ENCODE measurements around the gene HNRNPA2B1. TPM values are rescaled to one million over a fixed set of nuclear protein-coding genes. Genes with fewer than 3 reads are reported as not detected.
"Not testable (repeated sequence)": the region's sequence is repeated elsewhere in the genome, so short reads cannot be mapped to it uniquely, and the experiment has no call there.

The HNRNPA2B1 gene
- total RNA-seq, 1 experiment from 2014 or later: 145 TPM

- Histone ChIP-seq H3K9me2 (replicated peaks; ENCODE audit: insufficient read depth, low read length) (no peaks in the 10 kb centered on the region), H3K79me2 (ENCODE audit: low read length) (no peaks in the 10 kb centered on the region), H3K9ac (ENCODE audit: low read length) (no peak overlapping the region), H3K4me3 (ENCODE audit: low read length) (no peak overlapping the region), H3K36me3 (ENCODE audit: insufficient read depth, low read length) (peaks cover 53% of the 10 kb centered on the region), H3K9me3 (ENCODE audit: low read length) (no peaks in the 10 kb centered on the region), H3K4me2 (ENCODE audit: low read depth, low read length, poor library complexity, severe bottlenecking) (no peak overlapping the region), H4K20me1 (ENCODE audit: insufficient read depth, low read depth, low read length) (peaks cover 60% of the 10 kb centered on the region), H3K27me3 (ENCODE audit: low read length) (no peaks in the 10 kb centered on the region), H3K4me1 (ENCODE audit: low read length) (peaks cover 2% of the 10 kb centered on the region), H2AFZ (ENCODE audit: low read length) (no peak overlapping the region), H3K27ac (ENCODE audit: low read length) (peak overlapping the region; percentile 67; the same call in 1 of the 2 replicates)
- peak; percentile 50 for DNase-seq
Observed at GRCh38 chr7:26188957-26189541, 11.5 kb downstream of the HNRNPA2B1 start.

DNA sequence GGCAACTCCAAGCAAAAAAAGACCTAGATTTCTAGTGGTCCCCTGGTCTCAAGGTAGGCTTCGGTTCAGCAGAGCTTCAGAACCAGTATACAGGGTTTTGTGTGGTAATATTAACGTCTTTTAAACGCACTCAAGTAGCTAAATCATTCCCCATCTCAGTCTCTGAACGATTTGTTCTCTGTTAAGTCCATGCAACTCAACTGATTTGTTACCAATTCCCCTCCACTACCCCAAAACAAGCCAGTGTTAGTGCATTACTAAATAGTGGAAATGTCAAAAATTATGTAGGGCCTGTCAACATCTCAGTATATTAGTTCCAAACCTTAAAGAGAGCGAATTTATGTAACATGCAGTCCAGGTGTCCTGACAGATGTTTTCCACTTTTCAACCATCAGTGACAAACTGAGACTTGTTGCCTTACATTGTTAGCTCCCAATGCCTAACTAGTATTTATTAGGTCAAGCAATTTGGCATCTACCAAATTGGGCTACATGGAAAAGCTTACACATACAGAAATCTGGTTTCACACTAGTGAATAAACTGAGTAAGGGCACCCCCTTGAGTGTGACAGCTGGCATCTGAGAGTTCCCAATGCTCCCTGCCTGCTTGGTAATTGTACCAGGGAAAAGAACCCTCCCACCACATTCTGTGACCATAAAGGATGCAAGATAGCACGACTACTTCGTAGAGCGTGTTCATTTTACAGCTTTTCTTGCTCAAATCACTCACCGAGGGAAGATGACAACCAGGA lies 12.2 kb downstream of the HNRNPA2B1 start:
- Histone ChIP-seq H3K9ac (ENCODE audit: low read length) (no peak overlapping the region), H3K4me2 (ENCODE audit: low read depth, low read length, poor library complexity, severe bottlenecking) (no peak overlapping the region), H2AFZ (ENCODE audit: low read length) (no peak overlapping the region), H3K27me3 (ENCODE audit: low read length) (no peaks in the 10 kb centered on the region), H3K9me2 (replicated peaks; ENCODE audit: insufficient read depth, low read length) (no peaks in the 10 kb centered on the region), H3K79me2 (ENCODE audit: low read length) (no peaks in the 10 kb centered on the region), H3K27ac (ENCODE audit: low read length) (peak overlapping the region; percentile 67), H4K20me1 (ENCODE audit: insufficient read depth, low read depth, low read length) (peaks cover 54% of the 10 kb centered on the region), H3K4me3 (ENCODE audit: low read length) (no peak overlapping the region), H3K9me3 (ENCODE audit: low read length) (no peaks in the 10 kb centered on the region), H3K36me3 (ENCODE audit: insufficient read depth, low read length) (peaks cover 47% of the 10 kb centered on the region), H3K4me1 (ENCODE audit: low read length) (peaks cover 2% of the 10 kb centered on the region)
- DNase-seq: peak; percentile 58

- H3K4me2 ChIP-seq (ENCODE audit: low read depth, low read length, poor library complexity, severe bottlenecking): no peak overlapping the region
- peaks cover 2% of the 10 kb centered on the region for H3K4me1 ChIP-seq (ENCODE audit: low read length)
- H3K79me2 ChIP-seq (ENCODE audit: low read length): no peaks in the 10 kb centered on the region
- DNase-seq: peak; percentile 73
- H4K20me1 ChIP-seq (ENCODE audit: insufficient read depth, low read depth, low read length): peaks cover 46% of the 10 kb centered on the region
- H3K27me3 ChIP-seq (ENCODE audit: low read length): no peaks in the 10 kb centered on the region
- no peak overlapping the region for H2AFZ ChIP-seq (ENCODE audit: low read length)
- peaks cover 40% of the 10 kb centered on the region for H3K36me3 ChIP-seq (ENCODE audit: insufficient read depth, low read length)
- H3K9ac ChIP-seq (ENCODE audit: low read length): no peak overlapping the region
- H3K9me2 ChIP-seq (replicated peaks; ENCODE audit: insufficient read depth, low read length): no peaks in the 10 kb centered on the region
- H3K27ac ChIP-seq (ENCODE audit: low read length): peak overlapping the region; percentile 67
- H3K9me3 ChIP-seq (ENCODE audit: low read length): no peaks in the 10 kb centered on the region
- no peak overlapping the region for H3K4me3 ChIP-seq (ENCODE audit: low read length)
Observed at GRCh38 chr7:26187380-26188205, 13.0 kb downstream of the HNRNPA2B1 start.

- H3K4me1 ChIP-seq (ENCODE audit: low read length): peaks cover 2% of the 10 kb centered on the region
- H3K4me3 ChIP-seq (ENCODE audit: low read length): no peak overlapping the region
- H2AFZ ChIP-seq (ENCODE audit: low read length): no peak overlapping the region
- peak overlapping the region; percentile 6; the same call in 1 of the 2 replicates for H3K27ac ChIP-seq (ENCODE audit: low read length)
- H4K20me1 ChIP-seq (ENCODE audit: insufficient read depth, low read depth, low read length): peaks cover 39% of the 10 kb centered on the region
- no peaks in the 10 kb centered on the region for H3K79me2 ChIP-seq (ENCODE audit: low read length)
- H3K4me2 ChIP-seq (ENCODE audit: low read depth, low read length, poor library complexity, severe bottlenecking): no peak overlapping the region
- DNase-seq: peak; percentile 52
- no peaks in the 10 kb centered on the region for H3K27me3 ChIP-seq (ENCODE audit: low read length)
- no peaks in the 10 kb centered on the region for H3K9me2 ChIP-seq (replicated peaks; ENCODE audit: insufficient read depth, low read length)
- H3K9ac ChIP-seq (ENCODE audit: low read length): no peak overlapping the region
- no peaks in the 10 kb centered on the region for H3K9me3 ChIP-seq (ENCODE audit: low read length)
- peaks cover 30% of the 10 kb centered on the region for H3K36me3 ChIP-seq (ENCODE audit: insufficient read depth, low read length)
Observed at GRCh38 chr7:26186364-26187311, 13.9 kb downstream of the HNRNPA2B1 start.

DNA sequence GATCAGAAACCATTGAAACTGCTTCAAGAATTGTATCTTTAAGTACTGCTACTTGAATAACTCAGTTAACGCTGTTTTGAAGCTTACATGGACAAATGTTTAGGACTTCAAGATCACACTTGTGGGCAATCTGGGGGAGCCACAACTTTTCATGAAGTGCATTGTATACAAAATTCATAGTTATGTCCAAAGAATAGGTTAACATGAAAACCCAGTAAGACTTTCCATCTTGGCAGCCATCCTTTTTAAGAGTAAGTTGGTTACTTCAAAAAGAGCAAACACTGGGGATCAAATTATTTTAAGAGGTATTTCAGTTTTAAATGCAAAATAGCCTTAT lies 14.7 kb downstream of the HNRNPA2B1 start:
- no peaks in the 10 kb centered on the region for H3K9me3 ChIP-seq (ENCODE audit: low read length)
- H3K9ac ChIP-seq (ENCODE audit: low read length): no peak overlapping the region
- no peak overlapping the region for H2AFZ ChIP-seq (ENCODE audit: low read length)
- no peaks in the 10 kb centered on the region; the same call in none of the 2 replicates for H3K4me1 ChIP-seq (ENCODE audit: low read length)
- peaks cover 33% of the 10 kb centered on the region for H4K20me1 ChIP-seq (ENCODE audit: insufficient read depth, low read depth, low read length)
- H3K4me2 ChIP-seq (ENCODE audit: low read depth, low read length, poor library complexity, severe bottlenecking): no peak overlapping the region
- H3K9me2 ChIP-seq (replicated peaks; ENCODE audit: insufficient read depth, low read length): no peaks in the 10 kb centered on the region
- DNase-seq: peak; percentile 49
- H3K79me2 ChIP-seq (ENCODE audit: low read length): no peaks in the 10 kb centered on the region
- peaks cover 22% of the 10 kb centered on the region for H3K36me3 ChIP-seq (ENCODE audit: insufficient read depth, low read length)
- H3K4me3 ChIP-seq (ENCODE audit: low read length): no peak overlapping the region
- H3K27ac ChIP-seq (ENCODE audit: low read length): no peak overlapping the region
- no peaks in the 10 kb centered on the region for H3K27me3 ChIP-seq (ENCODE audit: low read length)

DNA sequence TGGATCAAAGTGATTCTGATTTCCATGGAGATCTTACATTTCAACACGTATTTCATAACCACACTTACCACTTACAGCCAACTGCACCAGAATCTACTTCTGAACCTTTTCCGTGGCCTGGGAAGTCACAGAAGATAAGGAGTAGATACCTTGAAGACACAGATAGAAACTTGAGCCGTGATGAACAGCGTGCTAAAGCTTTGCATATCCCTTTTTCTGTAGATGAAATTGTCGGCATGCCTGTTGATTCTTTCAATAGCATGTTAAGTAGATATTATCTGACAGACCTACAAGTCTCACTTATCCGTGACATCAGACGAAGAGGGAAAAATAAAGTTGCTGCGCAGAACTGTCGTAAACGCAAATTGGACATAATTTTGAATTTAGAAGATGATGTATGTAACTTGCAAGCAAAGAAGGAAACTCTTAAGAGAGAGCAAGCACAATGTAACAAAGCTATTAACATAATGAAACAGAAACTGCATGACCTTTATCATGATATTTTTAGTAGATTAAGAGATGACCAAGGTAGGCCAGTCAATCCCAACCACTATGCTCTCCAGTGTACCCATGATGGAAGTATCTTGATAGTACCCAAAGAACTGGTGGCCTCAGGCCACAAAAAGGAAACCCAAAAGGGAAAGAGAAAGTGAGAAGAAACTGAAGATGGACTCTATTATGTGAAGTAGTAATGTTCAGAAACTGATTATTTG lies 15.3 kb downstream of the HNRNPA2B1 start:
- H3K4me2 ChIP-seq (ENCODE audit: low read depth, low read length, poor library complexity, severe bottlenecking): no peak overlapping the region
- no peaks in the 10 kb centered on the region for H3K27me3 ChIP-seq (ENCODE audit: low read length)
- H3K4me3 ChIP-seq (ENCODE audit: low read length): no peak overlapping the region
- no peaks in the 10 kb centered on the region; the same call in none of the 2 replicates for H3K4me1 ChIP-seq (ENCODE audit: low read length)
- H3K9me3 ChIP-seq (ENCODE audit: low read length): no peaks in the 10 kb centered on the region
- H4K20me1 ChIP-seq (ENCODE audit: insufficient read depth, low read depth, low read length): peaks cover 32% of the 10 kb centered on the region
- DNase-seq: peak; percentile 51
- no peaks in the 10 kb centered on the region for H3K9me2 ChIP-seq (replicated peaks; ENCODE audit: insufficient read depth, low read length)
- H3K9ac ChIP-seq (ENCODE audit: low read length): no peak overlapping the region
- H3K79me2 ChIP-seq (ENCODE audit: low read length): no peaks in the 10 kb centered on the region
- H3K27ac ChIP-seq (ENCODE audit: low read length): no peak overlapping the region
- H2AFZ ChIP-seq (ENCODE audit: low read length): no peak overlapping the region
- H3K36me3 ChIP-seq (ENCODE audit: insufficient read depth, low read length): peaks cover 17% of the 10 kb centered on the region

DNA sequence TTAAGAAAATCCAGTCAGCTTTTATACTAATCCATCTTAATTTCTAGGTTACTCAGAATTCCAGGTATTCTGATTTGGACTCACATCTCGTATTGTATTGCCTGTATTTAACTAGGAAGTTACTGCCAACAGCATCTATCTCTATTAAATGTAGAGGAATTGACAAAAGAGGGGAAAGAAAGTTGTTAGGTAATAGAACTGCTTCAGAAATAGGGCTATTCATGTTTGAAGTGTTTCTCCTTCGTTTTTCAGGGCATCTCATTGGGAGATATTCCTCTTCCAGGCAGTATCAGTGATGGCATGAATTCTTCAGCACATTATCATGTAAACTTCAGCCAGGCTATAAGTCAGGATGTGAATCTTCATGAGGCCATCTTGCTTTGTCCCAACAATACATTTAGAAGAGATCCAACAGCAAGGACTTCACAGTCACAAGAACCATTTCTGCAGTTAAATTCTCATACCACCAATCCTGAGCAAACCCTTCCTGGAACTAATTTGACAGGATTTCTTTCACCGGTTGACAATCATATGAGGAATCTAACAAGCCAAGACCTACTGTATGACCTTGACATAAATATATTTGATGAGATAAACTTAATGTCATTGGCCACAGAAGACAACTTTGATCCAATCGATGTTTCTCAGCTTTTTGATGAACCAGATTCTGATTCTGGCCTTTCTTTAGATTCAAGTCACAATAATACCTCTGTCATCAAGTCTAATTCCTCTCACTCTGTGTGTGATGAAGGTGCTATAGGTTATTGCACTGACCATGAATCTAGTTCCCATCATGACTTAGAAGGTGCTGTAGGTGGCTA lies 16.1 kb downstream of the HNRNPA2B1 start:
- not testable (repeated sequence) for H3K27ac ChIP-seq (ENCODE audit: low read length); H3K9me3 ChIP-seq (ENCODE audit: low read length); H3K9ac ChIP-seq (ENCODE audit: low read length); H3K4me1 ChIP-seq (ENCODE audit: low read length); H3K27me3 ChIP-seq (ENCODE audit: low read length); H3K9me2 ChIP-seq (replicated peaks; ENCODE audit: insufficient read depth, low read length); H2AFZ ChIP-seq (ENCODE audit: low read length); H3K36me3 ChIP-seq (ENCODE audit: insufficient read depth, low read length); H3K79me2 ChIP-seq (ENCODE audit: low read length); H3K4me2 ChIP-seq (ENCODE audit: low read depth, low read length, poor library complexity, severe bottlenecking); H3K4me3 ChIP-seq (ENCODE audit: low read length)
- H4K20me1 ChIP-seq (ENCODE audit: insufficient read depth, low read depth, low read length): peaks cover 25% of the 10 kb centered on the region
- DNase-seq: peak; percentile 46
